ENCODE measurements around the gene VRK1.
"Not testable (repeated sequence)": the region's sequence is repeated elsewhere in the genome, so short reads cannot be mapped to it uniquely, and the experiment has no call there.

GRCh38 chr14:96765205-96765604 lies 32.0 kb upstream of the VRK1 start:
- TF ChIP-seq EZH2 (IDR thresholded peaks at IDR 0.05); POLR2AphosphoS5 (IDR thresholded peaks at IDR 0.05; ENCODE audit: borderline replicate concordance, low read depth, low read length); FOXP2 (optimal IDR thresholded peaks at IDR 0.05; ENCODE audit: control extremely low read depth, extremely low read length, insufficient read depth): not testable (repeated sequence)

Measured in SK-N-MC (cell line).